Esophagus muscularis mucosa (tissue), 3 donors: ENCODE measurements around the gene DUSP28.

Source experiments
- POLR2A ChIP-seq: fragments of 450-650 bp; IDR thresholded peaks from one replicate; pipeline ENCODE4 v1.6.1; 2017; ENCODE audit warnings: antibody characterized with exemption, moderate library complexity, mild to moderate bottlenecking, low read depth
- POLR2AphosphoS5 ChIP-seq, 2 donors: sonication (generic); formaldehyde crosslinking; IDR thresholded peaks; one replicate each; pipeline ENCODE4 v1.6.1; 2017; ENCODE audit warnings: antibody characterized with exemption in 2 of 2
- TF ChIP-seq, protein P1 (sequence below), 3 experiments: fragments of 200-600 bp in 2 of 3; fragments of 450-650 bp in 1 of 3; sonication (generic) in 2 of 3; IDR thresholded peaks; one replicate each; pipeline ENCODE4 v1.5.1; 2017 to 2019; ENCODE audit warnings: antibody characterized with exemption in 3 of 3, mild to moderate bottlenecking in 2 of 3, moderate library complexity in 1 of 3

DNA sequence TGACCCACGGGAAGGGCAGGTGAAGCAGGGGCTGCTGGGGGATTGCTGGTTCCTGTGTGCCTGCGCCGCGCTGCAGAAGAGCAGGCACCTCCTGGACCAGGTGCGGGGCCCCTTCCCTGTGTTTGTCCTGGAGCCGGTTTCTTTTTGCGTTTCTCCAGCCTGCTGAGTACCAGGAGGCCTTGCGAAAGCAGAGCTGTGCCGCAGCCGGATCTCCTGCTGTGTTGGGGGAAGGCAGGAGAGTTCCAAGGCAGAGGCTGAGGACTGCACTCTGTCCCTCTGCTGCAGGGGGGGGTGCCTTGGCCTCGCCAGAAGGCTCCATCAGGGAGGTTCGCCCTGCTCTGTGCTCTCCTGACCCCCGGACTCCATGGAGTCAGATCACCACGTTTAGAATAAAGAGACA lies 29.2 kb downstream of the DUSP28 start:
- TF ChIP-seq, protein P1, sequence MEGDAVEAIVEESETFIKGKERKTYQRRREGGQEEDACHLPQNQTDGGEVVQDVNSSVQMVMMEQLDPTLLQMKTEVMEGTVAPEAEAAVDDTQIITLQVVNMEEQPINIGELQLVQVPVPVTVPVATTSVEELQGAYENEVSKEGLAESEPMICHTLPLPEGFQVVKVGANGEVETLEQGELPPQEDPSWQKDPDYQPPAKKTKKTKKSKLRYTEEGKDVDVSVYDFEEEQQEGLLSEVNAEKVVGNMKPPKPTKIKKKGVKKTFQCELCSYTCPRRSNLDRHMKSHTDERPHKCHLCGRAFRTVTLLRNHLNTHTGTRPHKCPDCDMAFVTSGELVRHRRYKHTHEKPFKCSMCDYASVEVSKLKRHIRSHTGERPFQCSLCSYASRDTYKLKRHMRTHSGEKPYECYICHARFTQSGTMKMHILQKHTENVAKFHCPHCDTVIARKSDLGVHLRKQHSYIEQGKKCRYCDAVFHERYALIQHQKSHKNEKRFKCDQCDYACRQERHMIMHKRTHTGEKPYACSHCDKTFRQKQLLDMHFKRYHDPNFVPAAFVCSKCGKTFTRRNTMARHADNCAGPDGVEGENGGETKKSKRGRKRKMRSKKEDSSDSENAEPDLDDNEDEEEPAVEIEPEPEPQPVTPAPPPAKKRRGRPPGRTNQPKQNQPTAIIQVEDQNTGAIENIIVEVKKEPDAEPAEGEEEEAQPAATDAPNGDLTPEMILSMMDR (IDR thresholded peaks at IDR 0.05), result no peak
- TF ChIP-seq POLR2AphosphoS5 (IDR thresholded peaks at IDR 0.05) (no peak), POLR2A (no peak)
